GM19043 (cell line): ENCODE measurements around the gene LRP2.

Experiments
- ATAC-seq: cut with Tn5 transposase; IDR thresholded peaks from one replicate; pipeline ENCODE4 v1.9.1; 2021; ENCODE audit warnings: low read depth; ENCODE audit not compliant: unreplicated experiment

Gene LRP2

DNA sequence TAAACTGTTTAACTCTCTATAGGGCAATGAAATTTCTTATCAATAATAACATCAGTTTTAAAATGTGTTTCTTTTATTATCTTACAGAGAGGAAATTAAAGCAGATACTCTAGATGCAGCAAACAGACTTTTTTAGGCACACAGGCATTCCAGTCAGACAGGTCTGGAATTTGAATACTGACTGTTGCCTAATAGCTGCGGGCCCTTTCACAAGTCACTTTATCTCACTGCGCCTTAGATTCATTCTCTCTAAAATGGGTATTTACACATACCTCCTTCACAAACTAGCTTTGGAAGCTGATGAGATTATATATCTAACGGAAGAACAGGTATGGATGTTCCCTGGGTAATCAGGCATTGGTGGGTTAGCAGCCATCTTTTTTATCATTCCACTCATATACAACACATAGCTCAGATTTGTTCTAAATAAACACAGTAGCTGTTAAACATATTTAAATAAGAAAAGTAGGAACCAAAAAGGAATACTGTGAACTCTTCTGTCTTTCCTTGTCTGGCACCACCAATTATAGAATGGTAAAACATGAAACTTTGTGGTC lies 104.2 kb downstream of the LRP2 start:
- ATAC-seq: no peak

DNA sequence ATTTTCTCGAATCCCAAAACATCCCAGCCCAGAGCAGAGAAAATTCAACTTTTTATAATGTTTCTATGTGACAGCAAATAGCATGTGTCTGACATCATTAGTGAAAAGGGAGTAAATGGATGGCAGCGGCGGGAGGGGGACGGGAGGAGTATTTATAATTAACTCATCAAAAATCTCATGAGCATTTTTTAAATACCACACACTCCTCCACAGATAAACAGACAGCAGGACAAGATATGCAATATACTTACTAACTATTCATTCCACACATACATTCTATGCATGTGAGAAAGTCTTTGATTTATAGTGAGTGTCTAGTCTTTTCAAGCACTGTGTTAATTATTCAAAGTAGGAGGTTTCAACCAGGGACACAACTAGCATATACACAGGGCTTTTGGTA lies 107.6 kb downstream of the LRP2 start:
- ATAC-seq: no peak

DNA sequence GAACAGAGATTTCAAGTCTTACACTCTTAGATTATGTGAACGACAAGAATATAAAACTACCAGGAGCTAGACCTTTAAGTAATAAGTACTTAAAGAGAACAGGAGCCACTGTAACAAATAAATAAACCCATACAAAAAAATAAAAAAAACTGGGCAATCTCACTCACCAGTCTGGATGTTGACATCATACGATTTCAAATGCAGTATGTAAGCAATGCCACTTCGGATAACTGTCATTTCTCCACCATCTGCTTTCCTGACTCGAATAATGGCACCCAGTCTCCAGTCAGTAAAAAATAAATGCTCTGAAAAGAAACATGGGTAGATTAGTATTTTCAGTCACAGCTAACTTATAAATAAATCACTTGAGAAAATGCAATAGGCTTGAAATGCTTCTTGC lies 115.1 kb downstream of the LRP2 start:
- no peak for ATAC-seq

DNA sequence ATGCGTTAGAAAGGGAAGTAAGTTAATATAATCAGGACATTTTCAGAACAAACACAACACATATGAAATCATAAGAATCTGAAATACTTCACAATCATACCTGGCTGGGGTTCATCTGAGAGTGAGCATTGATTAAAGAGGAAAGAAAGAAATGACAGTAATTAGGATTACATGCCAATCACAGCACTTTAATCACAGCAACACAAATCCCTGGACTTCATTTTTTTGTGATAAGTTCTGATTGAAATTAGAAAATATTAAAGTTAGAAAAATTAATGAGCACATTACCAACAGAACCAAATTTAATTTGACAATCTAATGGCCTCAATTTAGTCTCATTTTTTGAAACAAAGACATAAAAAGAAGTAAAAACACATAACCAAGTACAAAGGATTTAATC lies 121.9 kb downstream of the LRP2 start:
- ATAC-seq: no peak

DNA sequence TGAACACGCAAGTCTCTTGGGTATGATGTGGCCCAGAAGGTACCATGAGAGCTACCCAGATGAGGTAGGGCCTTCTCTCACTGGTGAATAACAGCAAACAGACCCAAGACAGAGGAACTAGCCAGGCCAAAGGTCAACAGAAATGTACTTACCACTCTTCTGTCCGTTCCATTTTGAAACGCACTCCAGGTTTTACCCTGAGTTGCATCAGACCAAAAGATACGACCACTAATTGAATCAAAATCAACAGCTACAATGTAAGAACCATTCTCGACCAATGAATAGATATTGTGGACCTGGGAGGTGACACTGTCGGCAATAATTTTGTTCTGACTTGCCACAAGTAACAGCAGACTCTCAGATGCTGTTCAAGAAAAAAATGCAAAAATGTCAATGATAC lies 124.4 kb downstream of the LRP2 start:
- no peak for ATAC-seq

DNA sequence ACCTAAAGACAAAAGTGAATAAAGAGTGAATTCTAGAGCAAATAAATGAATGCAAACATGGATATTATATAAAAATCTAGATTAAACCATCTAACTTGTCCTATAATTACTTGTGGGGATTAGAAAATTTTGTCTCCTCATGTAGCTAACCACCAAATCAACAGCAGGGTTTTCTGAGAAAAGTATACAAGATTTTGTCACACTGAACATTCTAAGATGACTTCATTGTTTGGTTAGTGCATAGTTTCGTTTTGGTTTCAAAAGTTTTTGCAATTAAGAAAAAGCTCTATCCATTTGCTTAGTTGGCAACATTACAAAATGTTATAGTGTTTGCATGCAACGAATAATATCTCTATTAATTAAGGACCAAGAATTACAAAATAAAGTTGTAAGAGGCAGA lies 125.0 kb downstream of the LRP2 start:
- ATAC-seq: no peak

DNA sequence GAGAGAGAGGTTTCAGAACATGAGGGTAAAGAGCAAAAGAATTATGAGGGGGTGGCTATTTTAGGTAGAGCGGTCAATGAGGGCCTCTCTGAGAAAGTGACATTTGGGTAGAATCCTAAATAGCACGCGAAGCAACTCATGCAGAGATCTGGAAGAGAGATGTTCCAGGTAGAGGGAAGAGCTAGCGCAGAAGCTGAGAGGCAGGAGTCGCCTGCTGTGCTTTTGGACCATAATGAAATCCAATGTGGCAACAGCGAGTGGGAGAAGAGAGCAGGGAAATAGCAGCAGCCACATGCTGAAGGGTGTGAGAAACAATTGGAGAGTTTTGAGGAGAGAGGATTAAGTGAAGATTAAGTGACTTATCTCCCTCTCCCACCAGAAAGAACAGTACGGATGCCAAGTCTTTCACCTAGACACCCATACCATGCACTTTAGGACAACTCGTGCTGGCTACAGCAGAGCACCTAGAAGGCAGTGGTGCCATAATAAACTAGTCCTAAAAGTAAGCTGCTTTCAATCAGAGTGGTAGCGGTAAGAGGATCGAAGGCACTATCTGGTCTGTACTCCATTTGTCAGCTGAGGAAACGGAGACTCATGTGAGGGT lies 129.7 kb downstream of the LRP2 start:
- no peak for ATAC-seq

DNA sequence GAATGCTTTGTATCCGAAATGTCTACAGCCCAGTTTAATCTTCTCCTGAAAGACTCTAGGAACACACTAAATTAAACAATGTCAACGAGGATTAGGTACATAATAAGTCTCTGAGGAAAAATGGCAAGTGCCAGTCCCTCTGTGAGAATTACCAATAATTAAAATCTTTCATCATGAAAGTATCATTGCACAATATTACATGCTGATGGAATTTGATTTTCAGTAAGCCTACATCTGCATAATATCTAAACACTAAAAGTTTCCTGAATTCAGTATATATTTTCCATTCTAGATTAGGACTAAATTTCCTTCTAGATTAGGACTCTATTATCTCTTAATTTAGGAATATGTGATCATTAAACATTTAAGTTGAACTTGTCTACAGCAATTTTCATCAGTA lies 132.1 kb downstream of the LRP2 start:
- ATAC-seq: no peak

DNA sequence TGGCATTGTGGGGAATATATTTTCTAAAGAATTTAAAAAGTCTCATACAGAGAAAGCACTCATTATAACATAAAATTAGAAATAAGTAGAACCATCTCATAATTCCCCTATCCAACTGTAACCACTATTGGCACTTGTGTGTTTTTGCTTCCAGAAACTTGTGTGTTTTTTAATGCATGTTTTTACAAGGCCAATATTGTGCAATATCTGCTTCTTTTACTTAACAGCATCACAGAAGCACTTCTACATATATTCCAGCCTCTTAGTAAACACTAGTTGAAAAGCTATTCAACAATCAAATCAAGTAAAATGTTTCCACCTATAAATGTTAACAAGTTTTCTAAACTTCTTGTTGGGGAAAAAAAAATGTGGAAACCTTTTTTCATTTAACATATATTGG lies 132.7 kb downstream of the LRP2 start:
- no peak for ATAC-seq

DNA sequence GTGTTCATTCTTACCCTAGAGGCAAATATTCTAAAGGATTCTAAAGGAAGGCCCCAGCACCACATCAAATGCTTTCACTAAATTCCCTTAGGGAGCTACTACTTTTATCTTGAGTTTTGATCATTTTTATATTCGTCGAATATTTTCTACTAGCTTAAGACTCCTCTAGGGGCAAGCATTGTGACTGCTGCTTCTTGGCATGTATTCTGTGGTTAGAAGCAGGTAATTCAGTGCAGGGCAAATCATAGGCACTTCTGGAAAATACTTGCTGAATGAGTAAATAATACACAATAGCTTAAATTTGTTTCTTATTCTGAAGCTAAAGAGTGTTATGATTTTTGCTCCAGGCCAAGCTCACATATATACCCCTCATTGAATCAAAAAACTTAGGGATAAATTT lies 136.4 kb downstream of the LRP2 start:
- no peak for ATAC-seq

DNA sequence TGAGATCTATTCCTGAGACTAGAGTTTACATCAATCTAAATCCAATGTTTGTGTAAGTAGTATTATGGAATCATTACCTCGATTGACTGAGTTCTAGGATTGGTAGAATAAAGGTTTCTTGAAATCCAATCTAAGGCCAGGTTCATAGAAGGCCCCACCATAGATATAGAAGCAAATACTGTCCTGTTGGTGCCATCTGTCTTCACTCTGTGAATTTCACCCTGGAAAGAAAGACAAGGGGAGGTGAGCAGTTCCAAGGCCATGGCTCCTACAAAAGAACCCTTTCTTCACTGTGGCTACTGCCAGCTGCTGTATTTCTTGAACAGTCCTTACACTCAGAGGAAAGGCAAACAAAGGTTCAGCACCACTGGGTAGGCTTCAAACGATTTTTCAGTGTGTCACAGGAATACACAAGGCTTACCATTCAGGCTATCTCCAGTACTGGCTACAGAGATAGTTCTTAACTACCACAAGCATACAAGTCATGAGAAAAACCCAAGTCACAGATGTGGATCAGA lies 137.0 kb downstream of the LRP2 start:
- ATAC-seq: no peak

DNA sequence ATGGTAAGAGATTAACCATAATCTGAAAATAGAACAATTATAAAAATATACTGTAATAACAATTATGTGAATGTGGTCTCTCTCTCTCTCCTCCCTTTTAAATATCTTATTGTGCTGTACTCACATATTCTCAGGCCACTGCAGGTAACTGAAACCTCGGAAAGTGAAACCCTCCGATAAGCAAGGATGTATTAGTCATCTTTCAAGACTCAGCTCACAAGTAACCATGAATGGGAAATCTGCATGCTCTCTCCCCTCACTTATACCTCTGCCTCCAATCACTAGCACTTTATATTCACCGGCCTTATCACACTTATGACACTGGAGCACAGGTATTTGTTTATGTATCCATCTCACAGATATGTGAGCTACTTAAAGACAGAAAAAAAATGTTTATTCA lies 139.7 kb downstream of the LRP2 start:
- peak; percentile 95 for ATAC-seq

DNA sequence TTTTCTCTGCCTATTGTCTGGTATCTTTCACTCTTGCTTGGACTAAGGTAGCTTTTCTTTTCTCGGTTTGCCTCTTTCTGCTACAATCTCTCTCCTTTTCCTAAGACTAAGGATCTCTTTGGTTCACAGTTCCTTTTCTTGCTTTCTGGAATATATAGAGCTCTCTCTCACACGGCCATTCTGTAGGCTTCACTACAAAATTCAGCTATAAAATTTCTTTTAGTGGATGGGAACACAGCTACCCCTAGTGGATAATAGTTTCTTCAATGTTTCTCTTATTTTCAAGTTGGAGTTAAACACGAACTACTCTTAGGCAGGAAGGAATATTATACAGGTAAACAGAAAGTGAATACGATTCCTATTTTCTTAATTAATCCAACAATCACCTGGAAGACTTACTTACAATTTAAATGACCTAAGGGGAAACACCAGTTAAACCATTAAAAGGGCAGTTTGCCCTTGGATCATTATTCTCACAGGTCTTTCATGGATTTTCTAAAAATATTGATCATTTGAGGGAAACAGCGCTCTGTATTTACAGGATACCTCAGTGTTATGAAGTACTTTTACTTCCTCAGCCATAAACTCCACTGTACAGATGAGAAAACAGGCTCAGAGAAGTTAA lies 140.5 kb downstream of the LRP2 start:
- ATAC-seq: no peak

DNA sequence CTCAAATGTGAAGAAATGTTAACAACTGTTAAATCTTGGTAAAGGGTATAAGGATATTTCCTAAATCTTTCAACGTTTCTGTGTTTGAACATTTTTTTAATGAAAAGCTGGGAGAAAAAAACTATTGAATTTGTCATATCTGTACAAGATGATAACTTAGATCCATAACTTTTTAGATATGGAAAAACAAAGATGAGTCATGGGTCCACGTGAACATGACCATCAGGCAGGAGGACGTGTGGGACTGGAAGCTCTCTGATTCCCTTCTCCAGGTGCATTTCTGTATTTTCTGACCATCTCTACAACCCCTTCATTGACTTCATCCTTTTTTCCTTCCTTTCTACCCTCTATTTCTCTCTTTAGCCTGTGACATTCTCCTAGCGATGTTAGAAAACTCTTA lies 151.4 kb downstream of the LRP2 start:
- ATAC-seq: no peak

DNA sequence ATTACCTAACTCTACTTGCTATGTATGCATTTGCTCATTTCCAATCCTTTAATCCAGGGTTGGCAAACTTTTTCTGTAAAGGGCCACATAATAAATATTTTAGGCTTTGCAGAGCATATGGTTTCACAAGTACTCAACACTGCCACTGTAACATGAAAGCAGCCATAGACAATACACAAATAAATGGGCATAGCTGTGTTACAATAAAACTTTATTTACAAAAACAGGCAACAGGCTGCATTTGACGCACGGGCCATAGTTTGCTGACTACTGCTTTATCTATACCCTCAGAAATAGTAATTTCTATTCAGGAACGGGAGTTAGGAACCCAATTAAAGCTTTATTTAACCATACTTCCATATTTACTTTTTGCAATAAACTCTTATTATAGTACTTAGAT lies 154.3 kb downstream of the LRP2 start:
- ATAC-seq: no peak

DNA sequence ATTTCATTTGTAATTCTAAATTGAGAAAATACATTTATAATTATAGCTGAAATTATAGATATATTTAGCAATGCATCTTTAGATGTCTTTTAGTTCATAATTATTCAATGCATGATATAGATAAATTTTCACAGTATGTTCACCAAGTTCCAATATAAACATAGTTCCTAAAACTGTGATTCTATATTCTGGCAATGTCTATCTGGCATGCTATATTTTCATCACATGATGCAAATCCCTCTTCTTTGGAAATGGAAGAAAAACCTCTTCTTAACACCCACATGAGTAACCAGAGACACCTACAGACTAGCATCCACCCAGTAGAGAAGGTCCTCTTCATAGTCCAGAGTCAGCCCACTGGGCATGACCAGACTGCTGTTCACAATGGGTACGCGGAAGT lies 157.2 kb downstream of the LRP2 start:
- ATAC-seq: no peak

DNA sequence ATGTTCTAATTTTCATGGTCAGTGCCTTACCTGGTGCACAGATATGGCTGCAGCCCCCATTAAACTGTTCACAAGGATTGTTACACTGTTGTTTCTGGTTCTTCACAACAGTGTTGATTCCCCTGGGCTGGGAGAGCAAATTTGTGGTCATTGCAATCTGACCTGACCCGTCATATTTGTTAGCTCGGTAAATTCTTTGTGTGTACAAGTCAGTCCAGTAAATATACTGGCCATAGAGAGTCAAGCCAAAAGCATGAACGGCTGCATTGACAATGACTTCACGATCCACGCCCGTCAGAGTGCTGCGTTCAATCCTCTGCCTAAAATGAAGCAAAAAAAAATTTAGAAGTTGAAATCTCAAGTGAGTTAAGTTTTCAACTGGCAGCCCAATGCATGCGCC lies 158.4 kb downstream of the LRP2 start:
- no peak for ATAC-seq

DNA sequence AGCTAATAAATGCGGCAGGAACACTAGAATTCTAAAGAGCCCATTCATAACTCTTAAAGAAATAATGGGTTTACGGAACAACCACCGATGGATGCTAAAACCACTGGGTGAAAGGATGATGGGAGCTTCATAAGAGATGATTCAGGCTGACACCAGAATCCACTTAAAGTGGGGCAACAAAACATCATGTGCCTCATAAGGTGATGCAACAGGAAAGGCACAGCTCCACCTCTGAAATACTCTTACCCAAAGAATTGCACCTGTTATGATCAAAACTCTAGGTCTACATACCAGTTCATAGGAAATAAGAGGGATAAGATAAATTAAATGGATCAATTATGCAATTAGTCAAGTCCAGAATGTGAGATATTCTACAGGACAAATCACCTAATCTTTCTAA lies 161.6 kb downstream of the LRP2 start:
- no peak for ATAC-seq

DNA sequence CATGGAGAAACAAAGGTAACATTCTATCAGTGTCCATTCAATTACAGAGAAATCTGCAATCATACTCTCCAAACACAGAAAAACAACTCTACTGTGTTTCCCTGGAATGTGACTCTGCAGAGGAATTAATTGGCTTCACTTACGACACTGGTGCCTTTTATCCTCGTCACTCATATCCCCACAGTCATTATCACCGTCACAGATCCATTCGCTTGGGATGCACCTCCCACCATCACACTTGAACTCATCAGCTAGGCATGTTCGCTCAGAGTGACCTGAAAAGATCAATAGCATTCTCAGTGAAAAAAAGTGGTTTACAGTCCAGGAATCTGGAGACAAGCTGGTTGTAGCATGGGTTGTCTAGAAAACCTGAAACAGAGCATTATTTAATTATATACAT lies 168.7 kb downstream of the LRP2 start:
- ATAC-seq: no peak

DNA sequence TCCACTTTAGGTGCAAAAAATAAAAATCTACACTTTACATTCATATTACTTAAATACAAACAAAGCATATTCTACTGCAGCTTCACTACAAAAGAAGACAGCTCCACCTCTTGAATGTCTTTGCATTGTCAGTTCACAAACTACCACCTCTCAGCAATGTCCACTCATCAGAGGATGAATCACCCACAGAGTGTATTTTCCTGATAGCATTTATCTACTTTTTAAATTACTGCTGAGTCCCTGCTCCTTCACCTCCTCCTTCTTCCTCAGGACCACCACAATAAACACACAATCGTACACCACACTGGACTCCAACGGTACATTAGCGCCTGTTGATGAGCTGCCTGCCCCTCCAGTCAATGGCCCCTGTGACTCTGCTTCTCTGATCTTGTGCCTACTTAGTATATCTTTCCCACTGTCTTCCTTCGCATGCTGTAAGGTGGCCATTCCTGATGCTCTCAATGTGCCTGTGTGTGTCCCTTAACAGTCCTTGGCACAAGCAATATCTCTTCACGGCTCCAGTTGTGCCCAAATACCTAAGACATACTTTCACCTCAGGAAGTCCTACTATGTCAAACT lies 172.0 kb downstream of the LRP2 start:
- no peak for ATAC-seq

DNA sequence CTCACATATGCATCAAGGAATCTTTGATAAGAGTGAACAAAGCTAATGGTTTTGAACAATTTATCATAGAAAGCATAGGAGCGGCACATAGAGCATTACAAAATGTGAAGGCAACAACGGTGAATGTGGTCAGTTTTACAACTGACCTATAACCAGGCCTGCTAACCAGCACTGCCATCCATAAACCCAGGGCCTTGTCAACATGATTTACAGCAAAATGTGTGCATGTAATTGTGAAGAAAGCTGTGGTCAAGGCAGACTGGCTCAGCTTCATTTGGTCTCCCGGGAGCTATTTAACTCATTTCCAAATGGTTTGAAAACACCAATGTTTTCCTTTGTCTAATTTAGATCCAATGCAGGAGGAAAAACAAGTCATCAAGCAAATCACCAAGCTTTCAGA lies 173.2 kb downstream of the LRP2 start:
- no peak for ATAC-seq

DNA sequence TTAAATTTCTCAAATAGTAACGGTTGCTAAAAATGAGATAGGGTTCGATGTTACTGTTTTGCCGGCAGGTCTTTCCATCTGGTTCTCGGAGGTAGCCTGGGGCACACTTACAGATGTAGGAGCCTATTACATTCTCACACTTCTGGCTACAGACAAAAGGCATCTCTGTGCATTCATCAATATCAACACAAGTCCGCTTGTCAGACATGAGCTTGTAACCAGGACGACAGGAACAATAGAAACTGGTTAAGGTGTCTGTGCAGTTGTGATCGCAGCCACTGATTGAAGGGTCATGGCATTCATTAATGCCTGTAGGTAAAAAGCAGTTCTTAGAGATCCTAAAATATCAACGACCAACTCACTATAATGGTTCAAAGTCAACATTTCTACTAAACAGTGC lies 176.6 kb downstream of the LRP2 start:
- ATAC-seq: no peak
